NK-92 (cell line): Measurements from ENCODE around the gene WDR18.

Experiments used
- DNase-seq: peaks from one replicate; lab custom pipeline; 2025; ENCODE audit not compliant: unreplicated experiment; lab: John Stamatoyannopoulos, UW

The WDR18 gene

GRCh38 chr19:984165-984967, at the start of gene WDR18:
Gene WDR18 (plus strand): TSS chr19:984345. CDS start chr19:984354, 9 bp downstream.
- DNase-seq: no peak

GRCh38 chr19:934865-935479, 49.2 kb upstream of the WDR18 start:
- DNase-seq: no peak

GRCh38 chr19:936175-936546, 48.0 kb upstream of the WDR18 start:
- DNase-seq: no peak

- DNase-seq: no peak
These were observed 46.9 kb upstream of the WDR18 start for GRCh38 chr19:937259-937694.

- DNase-seq: no peak
These were observed 45.8 kb upstream of the WDR18 start for GRCh38 chr19:938233-938923.

GRCh38 chr19:939439-939838, 44.7 kb upstream of the WDR18 start:
- no peak for DNase-seq

GRCh38 chr19:939922-940321, 44.2 kb upstream of the WDR18 start:
- no peak for DNase-seq

GRCh38 chr19:940591-941291, 43.4 kb upstream of the WDR18 start:
- no peak for DNase-seq

- DNase-seq: no peak
These were observed 42.6 kb upstream of the WDR18 start for GRCh38 chr19:941292-942132.

GRCh38 chr19:942133-942645, 42.0 kb upstream of the WDR18 start:
- DNase-seq: no peak

GRCh38 chr19:943551-944170, 40.5 kb upstream of the WDR18 start:
- DNase-seq: no peak

- no peak for DNase-seq
These were observed 40.0 kb upstream of the WDR18 start for GRCh38 chr19:944171-944567.

- no peak for DNase-seq
These were observed 39.4 kb upstream of the WDR18 start for GRCh38 chr19:944663-945241.

- DNase-seq: no peak
These were observed 38.5 kb upstream of the WDR18 start for GRCh38 chr19:945401-946252.

- DNase-seq: no peak
These were observed 36.9 kb upstream of the WDR18 start for GRCh38 chr19:947090-947706.

- DNase-seq: no peak
These were observed 36.2 kb upstream of the WDR18 start for GRCh38 chr19:947707-948539.

- no peak for DNase-seq
These were observed 35.2 kb upstream of the WDR18 start for GRCh38 chr19:948842-949496.
